Panc1 (cell line): ENCODE data around the gene PRKD3. TPM values are rescaled to one million over a fixed set of nuclear protein-coding genes. Genes with fewer than 3 reads are reported as not detected.

Experiments
- ATAC-seq: fragments of 200-7000 bp; cut with Tn5 transposase; 2 replicates; pipeline ENCODE4 v1.9.1; 2020; ENCODE audit warnings: mild to moderate bottlenecking, moderate library complexity
- BruUV-seq: library from RNA; stranded (reverse); fragments of 400-500 nt; replicated peaks from 2 replicates; lab custom pipeline; 2021; lab: Mats Ljungman, UMichigan
- CTCF ChIA-PET: fragments of 300-600 bp; sonication (Branson Sonifier 250); formaldehyde crosslinking; loops from one replicate; lab custom pipeline; 2022; ENCODE audit warnings: antibody characterized with exemption; lab: Charles Lee
- POLR2A ChIA-PET: fragments of 300-600 bp; sonication (Branson Sonifier 250); formaldehyde crosslinking; loops from one replicate; lab custom pipeline; 2022; ENCODE audit warnings: antibody characterized with exemption; lab: Charles Lee
- DNase-seq: peaks from one replicate; pipeline ENCODE4 v3.0.0-alpha.2; 2010; ENCODE audit warnings: low read depth, low spot score
- H3K27ac ChIP-seq: 2 replicates; pipeline ENCODE4 v1.5.1; 2011; ENCODE audit warnings: mild to moderate bottlenecking, low read length, inconsistent platforms
- H3K27me3 ChIP-seq: fragments of 200-500 bp; sonication (Bioruptor generic); 2 replicates; pipeline ENCODE4 v1.6.0; 2014; ENCODE audit warnings: low read length, inconsistent platforms; ENCODE audit not compliant: control insufficient read depth, insufficient read depth
- H3K36me3 ChIP-seq: fragments of 200-500 bp; sonication (Bioruptor generic); 2 replicates; pipeline ENCODE4 v1.5.1; 2014; ENCODE audit warnings: inconsistent platforms, mild to moderate bottlenecking, low read length, moderate library complexity; ENCODE audit not compliant: control insufficient read depth, insufficient read depth
- H3K4me1 ChIP-seq: 2 replicates; pipeline ENCODE4 v1.5.1; 2011; ENCODE audit warnings: inconsistent platforms, mild to moderate bottlenecking, low read length, moderate library complexity; ENCODE audit not compliant: control insufficient read depth, insufficient read depth
- H3K4me3 ChIP-seq, 2 experiments: 2 replicates each; pipeline ENCODE4 v1.5.1; 2011 to 2012; ENCODE audit warnings: low read depth in 2 of 2, low read length in 2 of 2, mild to moderate bottlenecking in 2 of 2, inconsistent platforms in 1 of 2, moderate library complexity in 1 of 2
- H3K9me3 ChIP-seq: fragments of 200-500 bp; sonication (Bioruptor generic); 2 replicates; pipeline ENCODE4 v1.5.1; 2014; ENCODE audit warnings: low read depth, mild to moderate bottlenecking, inconsistent platforms, low read length, moderate library complexity; ENCODE audit not compliant: control insufficient read depth, insufficient read depth
- POLR2AphosphoS5 ChIP-seq: IDR thresholded peaks from 2 replicates; pipeline ENCODE4 v1.6.1; 2012; ENCODE audit warnings: mild to moderate bottlenecking, low read depth, low read length, moderate library complexity
- SIN3A ChIP-seq: IDR thresholded peaks from 2 replicates; pipeline ENCODE4 v1.6.1; 2012; ENCODE audit warnings: low read depth, mild to moderate bottlenecking, low read length, moderate library complexity, borderline replicate concordance; ENCODE audit not compliant: insufficient read depth
- TCF7L2 ChIP-seq: IDR thresholded peaks from 2 replicates; pipeline ENCODE4 v1.6.1; 2011; ENCODE audit warnings: mild to moderate bottlenecking, low read depth, low read length, inconsistent platforms
- in situ Hi-C: cut with HindIII; loops from 2 replicates; pipeline ENCODE4 v1.10.0; 2016; ENCODE audit warnings: low sequenced_read_pairs, low pct_unique_long_range_greater_than_20kb
- intact Hi-C: fragments of 100-400 bp; cut with micrococcal nuclease; formaldehyde crosslinking; loops from one replicate; pipeline ENCODE4 v1.10.0; 2022; ENCODE audit not compliant: unreplicated experiment
- total RNA-seq: library from RNA; stranded (reverse); gene quantifications from one replicate; pipeline ENCODE4 v1.2.1, GENCODE V29; 2021; ENCODE audit not compliant: unreplicated experiment
- TF ChIP-seq, protein P1 (sequence below): fragments of 450-650 bp; IDR thresholded peaks from 2 replicates; pipeline ENCODE4 v1.5.1; 2017; ENCODE audit warnings: mild to moderate bottlenecking
- TF ChIP-seq, protein P2 (sequence below), 2 experiments: IDR thresholded peaks; 2 replicates each; pipeline ENCODE4 v1.6.1; 2011 to 2012; ENCODE audit warnings: low read depth in 2 of 2, control low read depth in 1 of 2, low read length in 1 of 2, mild to moderate bottlenecking in 1 of 2, moderate library complexity in 1 of 2; ENCODE audit not compliant: insufficient read depth in 1 of 2

PRKD3 gene
- total RNA-seq, 1 experiment from 2014 or later = 21.8 TPM

DNA sequence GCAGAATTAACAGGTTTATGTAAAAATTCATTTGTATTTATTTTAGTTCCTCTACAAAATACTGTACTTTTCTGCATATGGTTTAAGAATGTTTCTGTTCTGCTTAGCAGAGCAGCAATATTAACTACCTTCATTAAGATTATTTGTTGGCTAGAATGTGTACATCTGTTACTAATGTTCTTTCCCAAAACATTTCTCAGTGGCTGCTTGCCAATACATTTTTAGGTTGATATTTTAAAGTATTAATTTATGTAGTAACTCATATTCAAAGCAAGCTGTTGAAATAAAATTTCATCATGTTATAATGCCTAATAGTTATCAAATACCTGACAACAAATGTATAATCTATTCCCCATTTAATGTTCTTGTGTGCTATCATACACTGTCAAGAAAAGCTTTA lies 40.3 kb downstream of the PRKD3 start:
- TF ChIP-seq, protein P1, sequence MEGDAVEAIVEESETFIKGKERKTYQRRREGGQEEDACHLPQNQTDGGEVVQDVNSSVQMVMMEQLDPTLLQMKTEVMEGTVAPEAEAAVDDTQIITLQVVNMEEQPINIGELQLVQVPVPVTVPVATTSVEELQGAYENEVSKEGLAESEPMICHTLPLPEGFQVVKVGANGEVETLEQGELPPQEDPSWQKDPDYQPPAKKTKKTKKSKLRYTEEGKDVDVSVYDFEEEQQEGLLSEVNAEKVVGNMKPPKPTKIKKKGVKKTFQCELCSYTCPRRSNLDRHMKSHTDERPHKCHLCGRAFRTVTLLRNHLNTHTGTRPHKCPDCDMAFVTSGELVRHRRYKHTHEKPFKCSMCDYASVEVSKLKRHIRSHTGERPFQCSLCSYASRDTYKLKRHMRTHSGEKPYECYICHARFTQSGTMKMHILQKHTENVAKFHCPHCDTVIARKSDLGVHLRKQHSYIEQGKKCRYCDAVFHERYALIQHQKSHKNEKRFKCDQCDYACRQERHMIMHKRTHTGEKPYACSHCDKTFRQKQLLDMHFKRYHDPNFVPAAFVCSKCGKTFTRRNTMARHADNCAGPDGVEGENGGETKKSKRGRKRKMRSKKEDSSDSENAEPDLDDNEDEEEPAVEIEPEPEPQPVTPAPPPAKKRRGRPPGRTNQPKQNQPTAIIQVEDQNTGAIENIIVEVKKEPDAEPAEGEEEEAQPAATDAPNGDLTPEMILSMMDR = no peak
- no peak for TF ChIP-seq SIN3A
- in situ Hi-C loops = no loop called here
- BruUV-seq = no TSS peak
- no peak for ATAC-seq
- CTCF ChIA-PET = interaction anchor here (0.6 kb wide), 1 partner anchor 12 kb away, joined by 7 read pairs; no protein-coding TSS in a partner anchor
- Histone ChIP-seq H3K4me3 (no peak overlapping the region), H3K27me3 (no peaks in the 10 kb centered on the region), H3K27ac (no peak overlapping the region), H3K36me3 (peaks cover 18% of the 10 kb centered on the region), H3K9me3 (no peaks in the 10 kb centered on the region), H3K4me1 (no peaks in the 10 kb centered on the region)
- intact Hi-C loops = no loop called here
- POLR2A ChIA-PET = no interaction called here
- no peak for DNase-seq

DNA sequence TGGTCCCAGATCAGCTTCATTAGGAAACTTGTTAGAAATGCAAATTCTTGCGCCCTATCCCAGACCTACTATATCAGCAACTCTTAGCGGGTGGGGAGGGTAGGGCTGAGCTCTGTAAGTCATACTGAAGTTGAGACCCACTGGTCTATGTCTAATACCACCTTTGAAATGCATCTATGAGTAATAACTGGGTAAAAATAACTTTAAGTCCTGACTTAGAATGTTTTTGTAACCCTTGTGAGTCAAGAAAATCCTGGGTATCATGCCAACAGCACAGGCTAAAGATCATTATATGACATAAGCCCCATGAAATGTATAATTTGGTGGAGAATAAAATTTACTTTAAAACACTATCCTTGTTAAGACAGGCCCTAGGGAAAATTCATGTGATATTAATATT lies 41.4 kb downstream of the PRKD3 start:
- POLR2A ChIA-PET = no interaction called here
- CTCF ChIA-PET = no interaction called here
- Histone ChIP-seq H3K9me3 (no peaks in the 10 kb centered on the region), H3K27me3 (no peaks in the 10 kb centered on the region), H3K27ac (no peak overlapping the region), H3K36me3 (peaks cover 18% of the 10 kb centered on the region), H3K4me3 (no peak overlapping the region), H3K4me1 (no peaks in the 10 kb centered on the region)
- BruUV-seq = no TSS peak
- TF ChIP-seq, protein P1 = no peak
- TF ChIP-seq TCF7L2 = no peak
- no peak for TF ChIP-seq SIN3A
- no peak for TF ChIP-seq POLR2AphosphoS5
- TF ChIP-seq, protein P2, sequence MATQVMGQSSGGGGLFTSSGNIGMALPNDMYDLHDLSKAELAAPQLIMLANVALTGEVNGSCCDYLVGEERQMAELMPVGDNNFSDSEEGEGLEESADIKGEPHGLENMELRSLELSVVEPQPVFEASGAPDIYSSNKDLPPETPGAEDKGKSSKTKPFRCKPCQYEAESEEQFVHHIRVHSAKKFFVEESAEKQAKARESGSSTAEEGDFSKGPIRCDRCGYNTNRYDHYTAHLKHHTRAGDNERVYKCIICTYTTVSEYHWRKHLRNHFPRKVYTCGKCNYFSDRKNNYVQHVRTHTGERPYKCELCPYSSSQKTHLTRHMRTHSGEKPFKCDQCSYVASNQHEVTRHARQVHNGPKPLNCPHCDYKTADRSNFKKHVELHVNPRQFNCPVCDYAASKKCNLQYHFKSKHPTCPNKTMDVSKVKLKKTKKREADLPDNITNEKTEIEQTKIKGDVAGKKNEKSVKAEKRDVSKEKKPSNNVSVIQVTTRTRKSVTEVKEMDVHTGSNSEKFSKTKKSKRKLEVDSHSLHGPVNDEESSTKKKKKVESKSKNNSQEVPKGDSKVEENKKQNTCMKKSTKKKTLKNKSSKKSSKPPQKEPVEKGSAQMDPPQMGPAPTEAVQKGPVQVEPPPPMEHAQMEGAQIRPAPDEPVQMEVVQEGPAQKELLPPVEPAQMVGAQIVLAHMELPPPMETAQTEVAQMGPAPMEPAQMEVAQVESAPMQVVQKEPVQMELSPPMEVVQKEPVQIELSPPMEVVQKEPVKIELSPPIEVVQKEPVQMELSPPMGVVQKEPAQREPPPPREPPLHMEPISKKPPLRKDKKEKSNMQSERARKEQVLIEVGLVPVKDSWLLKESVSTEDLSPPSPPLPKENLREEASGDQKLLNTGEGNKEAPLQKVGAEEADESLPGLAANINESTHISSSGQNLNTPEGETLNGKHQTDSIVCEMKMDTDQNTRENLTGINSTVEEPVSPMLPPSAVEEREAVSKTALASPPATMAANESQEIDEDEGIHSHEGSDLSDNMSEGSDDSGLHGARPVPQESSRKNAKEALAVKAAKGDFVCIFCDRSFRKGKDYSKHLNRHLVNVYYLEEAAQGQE (IDR thresholded peaks at IDR 0.05; ENCODE audit: insufficient read depth in 1 of 2, low read depth in 2 of 2, low read length in 1 of 2) = no peak
- ATAC-seq (no peak), DNase-seq (no peak)
- intact Hi-C loops = no loop called here
- in situ Hi-C loops = no loop called here
